IPS-15b (cell line): ENCODE results near the gene FBXW12.
"Not testable (repeated sequence)": the region's sequence is repeated elsewhere in the genome, so short reads cannot be mapped to it uniquely, and the experiment has no call there.

Experiments
- H3K27me3 ChIP-seq: one replicate; pipeline ENCODE4 v1.6.1; 2013; ENCODE audit warnings: low read length; ENCODE audit not compliant: control insufficient read depth, insufficient read depth
- H3K36me3 ChIP-seq: one replicate; pipeline ENCODE4 v1.6.1; 2013; ENCODE audit warnings: low read length; ENCODE audit not compliant: control insufficient read depth, insufficient read depth
- H3K4me1 ChIP-seq: one replicate; pipeline ENCODE4 v1.6.1; 2013; ENCODE audit warnings: mild to moderate bottlenecking, low read length; ENCODE audit not compliant: control insufficient read depth, insufficient read depth
- H3K4me3 ChIP-seq: one replicate; pipeline ENCODE4 v1.5.1; 2013; ENCODE audit warnings: low read depth, low read length
- H3K9ac ChIP-seq: one replicate; pipeline ENCODE4 v1.6.1; 2013; ENCODE audit warnings: low read depth, mild to moderate bottlenecking, low read length
- H3K9me3 ChIP-seq: one replicate; pipeline ENCODE4 v1.6.1; 2013; ENCODE audit warnings: mild to moderate bottlenecking, low read length; ENCODE audit not compliant: control insufficient read depth, insufficient read depth

FBXW12 gene, protein sequence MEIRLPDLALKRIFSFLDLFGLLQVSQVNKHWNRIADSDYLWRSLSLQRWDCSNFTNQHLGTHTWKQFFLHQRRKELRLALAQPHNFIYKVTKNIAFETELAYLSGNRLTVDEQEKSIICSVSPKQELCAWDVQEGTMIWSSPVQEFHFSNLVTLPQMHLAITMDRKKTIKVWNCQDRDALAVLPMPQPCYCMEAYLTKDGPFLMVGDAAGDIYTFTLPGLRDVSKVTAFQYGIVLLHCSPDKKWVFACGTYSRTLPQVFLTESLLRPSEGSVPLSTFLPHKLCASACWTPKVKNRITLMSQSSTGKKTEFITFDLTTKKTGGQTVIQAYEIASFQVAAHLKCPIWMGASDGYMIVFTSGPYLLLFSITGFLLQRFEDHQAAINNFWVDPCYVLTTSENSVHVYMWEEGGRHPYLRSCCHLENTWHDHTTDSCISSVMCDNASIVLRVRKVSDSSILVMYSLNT

DNA sequence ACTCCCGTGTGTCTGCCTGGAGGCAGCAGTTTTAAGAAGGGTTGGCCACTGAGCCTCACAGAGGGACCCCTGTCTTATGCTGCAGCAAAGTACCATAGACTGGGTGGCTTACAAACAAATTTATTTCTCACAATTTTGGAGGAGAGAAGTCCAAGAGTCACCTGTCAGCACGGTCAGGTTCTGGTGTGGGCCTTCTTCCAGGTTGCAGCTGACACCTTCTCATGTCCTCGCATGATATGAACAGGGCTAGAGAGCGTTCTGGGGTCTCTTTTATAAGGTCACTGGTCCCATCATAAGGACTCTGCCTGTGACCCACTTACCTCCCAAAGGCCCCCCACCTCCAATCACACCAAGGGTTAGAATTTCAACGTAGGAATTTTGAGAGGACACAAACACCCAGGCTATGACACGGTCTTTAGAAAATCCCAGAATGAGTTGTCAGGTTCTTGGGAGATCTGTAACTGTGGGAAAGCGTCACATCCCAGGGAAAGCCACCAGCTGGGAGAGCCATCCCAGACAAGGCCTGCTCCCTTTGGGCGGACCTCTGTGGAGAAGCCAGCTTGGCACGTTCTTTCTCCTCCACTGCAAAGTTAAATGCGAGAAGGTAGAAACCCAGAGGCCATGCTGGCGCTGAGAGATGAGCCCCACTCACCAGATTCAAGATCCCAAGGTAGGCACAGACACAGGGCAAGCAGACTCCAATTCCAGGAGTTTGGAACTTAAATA, at the start of gene FBXW12:
Gene FBXW12, plus strand, starts transcription at position 569 of the 726 bp plus-strand sequence. CDS start 549 bp downstream, outside the sequence.
- no peak within 1 kb of the TSS for H3K9ac ChIP-seq
- H3K9me3 ChIP-seq = no peaks in the 10 kb centered on the region
- H3K4me1 ChIP-seq = peaks cover 6% of the 10 kb centered on the region
- no peaks in the 10 kb centered on the region for H3K27me3 ChIP-seq
- H3K4me3 ChIP-seq = no peak within 1 kb of the TSS
- no peaks in the 10 kb centered on the region for H3K36me3 ChIP-seq

DNA sequence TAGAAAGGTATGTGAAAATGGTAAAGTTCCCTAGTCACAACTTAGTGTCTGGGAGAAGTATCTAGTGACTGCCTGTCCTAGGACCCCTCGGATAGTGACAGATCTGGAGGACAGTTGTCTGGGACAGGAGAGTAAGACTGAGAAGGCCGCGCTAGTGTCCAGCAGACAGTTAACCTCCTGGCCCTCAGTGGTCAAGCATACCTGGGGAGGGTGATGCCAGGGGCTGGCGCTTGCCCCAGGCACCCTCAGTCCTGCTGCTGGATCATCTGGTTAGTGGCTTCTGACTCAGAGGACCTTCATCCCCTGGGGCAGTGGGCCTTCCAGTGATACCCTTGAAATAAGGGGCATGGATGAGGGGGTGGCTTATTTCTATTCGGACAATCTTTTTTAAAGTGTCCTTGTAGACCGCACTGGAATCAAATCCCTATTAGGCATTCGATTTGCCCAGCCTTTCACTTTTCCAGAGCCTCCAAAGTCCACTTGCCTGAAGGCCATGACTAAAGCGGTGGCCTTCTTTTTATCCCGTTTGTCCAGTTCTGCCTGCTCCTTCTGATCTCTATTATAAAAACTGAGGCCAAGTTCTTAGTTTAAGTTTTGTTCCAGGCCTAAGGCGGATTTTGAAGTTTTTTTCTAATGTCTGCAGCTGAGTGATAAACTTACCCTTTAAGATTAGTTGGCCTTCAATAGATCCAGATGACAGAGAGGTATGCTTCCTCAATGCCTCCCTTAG, 40.1 kb upstream of the FBXW12 start:
- not testable (repeated sequence) for H3K27me3 ChIP-seq, H3K36me3 ChIP-seq, H3K4me3 ChIP-seq, H3K4me1 ChIP-seq, H3K9me3 ChIP-seq, H3K9ac ChIP-seq

DNA sequence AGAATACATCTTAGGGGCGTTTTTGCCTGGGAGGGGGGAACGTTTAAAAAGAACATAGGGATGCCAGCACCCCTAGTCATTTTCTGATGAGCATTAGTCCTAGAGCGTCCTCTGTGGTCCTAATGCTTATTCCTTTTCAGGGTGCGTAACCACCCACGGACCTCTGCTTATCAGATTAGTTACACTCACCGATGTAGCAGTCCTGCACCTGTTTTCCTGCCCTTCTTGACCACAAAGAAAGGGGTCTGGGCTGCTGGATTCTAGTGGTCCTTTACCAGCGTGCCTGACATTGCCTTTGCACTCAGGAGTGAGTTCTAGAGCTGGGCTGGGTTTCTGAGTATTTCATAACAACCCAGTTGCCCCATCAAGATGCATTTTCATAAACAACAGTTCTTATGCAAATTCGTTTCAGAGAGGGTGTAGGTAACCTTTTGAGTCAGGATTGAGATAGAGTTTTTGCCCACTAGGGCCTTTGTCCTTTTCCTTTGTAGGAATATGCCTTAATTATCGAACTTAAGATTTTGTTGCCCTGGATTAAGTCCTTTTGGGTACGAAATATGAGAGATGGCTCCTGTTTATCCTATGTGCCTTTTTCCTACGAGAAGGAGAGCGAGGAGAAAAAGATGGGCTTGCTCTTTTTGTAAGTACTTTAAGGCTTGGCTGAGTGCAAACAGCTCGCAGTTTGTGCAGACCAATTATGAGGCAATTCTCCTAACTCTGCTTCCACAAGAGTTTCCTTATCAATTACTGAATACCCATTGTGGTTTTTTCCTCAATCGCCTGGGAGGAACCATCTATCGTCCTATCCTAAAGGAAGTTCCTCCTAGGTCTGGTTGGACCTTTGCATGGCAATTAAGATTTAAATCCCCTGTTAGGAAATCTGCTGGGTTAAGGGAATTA, 38.4 kb upstream of the FBXW12 start, which contains the start of gene SPINK8:
Gene SPINK8, minus strand, starts transcription at position 316 of the 900 bp plus-strand sequence. CDS start 5,320 bp downstream, outside the sequence.
- not testable (repeated sequence) for H3K4me1 ChIP-seq, H3K4me3 ChIP-seq, H3K36me3 ChIP-seq, H3K9me3 ChIP-seq, H3K9ac ChIP-seq, H3K27me3 ChIP-seq

DNA sequence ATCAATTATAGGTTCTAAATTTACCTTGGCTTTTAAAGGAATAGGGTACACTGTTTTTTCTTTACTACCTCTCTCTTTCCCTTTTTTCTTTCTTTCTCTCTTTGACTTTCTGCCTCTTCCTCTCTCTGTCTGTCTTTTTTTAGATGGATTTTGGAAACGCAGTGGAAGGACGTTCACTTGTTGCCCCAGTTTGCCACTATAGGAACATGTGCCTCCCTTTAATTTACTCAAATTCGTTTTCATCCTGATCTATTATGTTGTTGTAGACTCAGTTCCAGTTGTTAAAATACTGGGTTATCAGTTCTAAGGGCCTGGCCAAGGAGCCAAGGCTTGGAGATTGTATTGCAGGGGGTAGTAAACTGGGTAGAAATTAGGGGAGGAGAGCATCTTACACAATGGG, 37.4 kb upstream of the FBXW12 start:
- Histone ChIP-seq H3K27me3 (no peaks in the 10 kb centered on the region), H3K4me3 (no peak overlapping the region), H3K9me3 (no peaks in the 10 kb centered on the region), H3K36me3 (no peaks in the 10 kb centered on the region), H3K4me1 (peaks cover 3% of the 10 kb centered on the region), H3K9ac (no peak overlapping the region)

DNA sequence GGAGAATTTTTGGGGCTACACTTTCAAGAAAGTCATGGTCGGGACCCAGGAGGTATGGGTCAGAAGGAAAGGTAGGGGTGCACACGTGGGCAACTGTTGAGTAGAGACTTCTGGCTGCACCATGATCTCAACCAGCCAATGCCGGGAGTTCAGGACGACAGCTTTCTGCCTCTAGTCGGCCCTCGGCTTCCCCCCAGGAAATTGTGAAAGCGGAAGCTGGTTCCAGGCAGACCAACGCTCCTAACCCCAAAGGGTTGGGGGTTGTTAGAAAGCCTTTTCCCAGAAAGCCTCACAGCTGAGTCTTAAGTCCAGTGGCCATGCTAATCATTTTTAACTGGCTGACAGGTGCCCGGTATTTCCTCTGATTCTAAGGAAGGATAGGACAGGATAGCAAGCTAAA, 36.7 kb upstream of the FBXW12 start:
- H3K9me3 ChIP-seq, H3K36me3 ChIP-seq, H3K27me3 ChIP-seq, H3K4me1 ChIP-seq, H3K4me3 ChIP-seq, H3K9ac ChIP-seq: not testable (repeated sequence)

DNA sequence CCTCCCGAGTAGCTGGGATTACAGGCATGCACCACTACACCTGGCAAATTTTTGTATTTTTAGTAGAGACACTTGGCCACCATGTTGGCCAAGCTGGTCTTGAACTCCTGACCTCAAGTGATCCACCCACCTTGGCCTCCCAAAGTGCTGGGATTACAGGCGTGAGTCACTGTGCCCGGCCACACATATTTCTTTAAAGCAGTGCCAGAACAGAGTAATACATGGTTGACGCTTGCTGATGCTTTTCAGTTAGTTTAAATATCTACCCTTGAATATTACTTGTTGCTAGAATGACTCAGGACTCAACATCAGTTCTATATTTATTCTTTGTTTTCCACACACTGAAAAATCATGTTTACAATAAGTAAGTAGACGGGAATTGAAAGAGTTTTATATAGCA, 34.5 kb upstream of the FBXW12 start:
- H3K4me1 ChIP-seq, H3K27me3 ChIP-seq, H3K36me3 ChIP-seq, H3K4me3 ChIP-seq, H3K9ac ChIP-seq, H3K9me3 ChIP-seq: not testable (repeated sequence)

DNA sequence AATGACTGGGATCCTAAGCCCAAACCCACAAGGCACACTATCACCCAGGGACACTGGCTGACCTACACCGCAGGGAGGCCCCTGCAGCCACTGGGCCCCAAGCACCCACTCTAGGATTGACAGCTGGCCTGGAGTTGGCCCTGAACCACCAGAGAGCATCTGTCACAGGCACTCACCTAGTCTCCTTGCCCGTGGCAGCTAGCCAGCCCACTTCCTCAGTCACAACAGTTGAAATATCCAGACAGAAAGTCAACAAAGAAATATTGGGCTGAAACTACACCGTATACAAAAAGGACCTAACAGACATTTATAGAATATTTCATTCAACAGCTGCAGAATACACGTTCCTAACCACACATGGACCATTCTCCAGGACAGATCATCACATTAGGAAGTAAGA, 33.4 kb upstream of the FBXW12 start:
- Histone ChIP-seq H3K4me1 (no peaks in the 10 kb centered on the region), H3K9ac (no peak overlapping the region), H3K4me3 (no peak overlapping the region), H3K36me3 (no peaks in the 10 kb centered on the region), H3K27me3 (no peaks in the 10 kb centered on the region), H3K9me3 (no peaks in the 10 kb centered on the region)

DNA sequence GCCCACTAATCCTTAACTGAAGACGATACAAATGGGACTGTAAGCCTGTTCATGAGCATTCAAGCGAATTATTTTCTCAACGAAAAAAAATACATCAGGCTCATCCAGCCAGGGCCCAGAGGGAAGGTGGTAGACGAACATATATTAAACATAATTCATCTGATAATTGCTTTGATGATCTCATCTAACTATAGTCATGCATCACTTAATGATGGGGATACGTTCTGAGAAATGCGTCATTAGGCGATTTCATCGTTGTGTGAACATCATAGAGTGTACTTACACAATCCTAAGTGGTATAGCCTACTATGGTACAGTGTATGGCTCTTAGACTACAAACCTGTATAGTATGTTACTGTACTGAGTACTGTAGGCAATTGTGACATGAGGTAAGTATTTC, 28.6 kb upstream of the FBXW12 start:
- peaks cover 2% of the 10 kb centered on the region for H3K27me3 ChIP-seq
- no peaks in the 10 kb centered on the region for H3K36me3 ChIP-seq
- no peaks in the 10 kb centered on the region for H3K4me1 ChIP-seq
- no peaks in the 10 kb centered on the region for H3K9me3 ChIP-seq
- H3K9ac ChIP-seq = no peak overlapping the region
- no peak overlapping the region for H3K4me3 ChIP-seq

DNA sequence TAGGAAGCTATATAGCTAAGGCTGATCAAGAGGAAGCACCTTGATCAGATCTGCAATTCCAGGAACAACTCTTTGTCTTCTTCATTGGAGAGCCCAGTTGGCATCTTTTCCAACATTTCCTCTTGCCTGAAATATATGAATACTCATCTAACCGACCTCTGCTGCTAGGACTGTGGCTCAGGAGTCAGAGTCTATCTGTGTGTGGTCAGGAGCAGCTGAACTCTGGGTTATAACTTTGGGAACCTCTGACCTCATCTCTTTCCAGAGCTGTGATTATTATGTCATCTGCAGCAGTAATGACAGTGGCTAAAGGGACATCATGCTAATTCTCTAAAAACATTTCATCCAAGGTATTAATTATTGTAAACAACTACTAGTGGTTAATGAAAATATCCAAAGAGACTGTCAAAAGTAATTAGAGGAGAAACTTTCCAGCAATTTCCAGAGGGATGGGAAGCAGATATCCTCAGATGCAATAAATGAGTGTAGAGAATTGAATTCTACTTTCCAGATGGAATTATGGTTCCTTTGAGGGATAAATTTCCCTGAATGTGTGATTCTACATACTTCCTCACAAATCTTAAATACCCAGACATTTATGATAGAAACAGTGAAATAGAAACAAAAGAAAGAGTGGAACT, 27.0 kb upstream of the FBXW12 start:
- no peaks in the 10 kb centered on the region for H3K4me1 ChIP-seq
- peaks cover 2% of the 10 kb centered on the region for H3K27me3 ChIP-seq
- no peaks in the 10 kb centered on the region for H3K36me3 ChIP-seq
- no peaks in the 10 kb centered on the region for H3K9me3 ChIP-seq
- no peak overlapping the region for H3K9ac ChIP-seq
- no peak overlapping the region for H3K4me3 ChIP-seq

DNA sequence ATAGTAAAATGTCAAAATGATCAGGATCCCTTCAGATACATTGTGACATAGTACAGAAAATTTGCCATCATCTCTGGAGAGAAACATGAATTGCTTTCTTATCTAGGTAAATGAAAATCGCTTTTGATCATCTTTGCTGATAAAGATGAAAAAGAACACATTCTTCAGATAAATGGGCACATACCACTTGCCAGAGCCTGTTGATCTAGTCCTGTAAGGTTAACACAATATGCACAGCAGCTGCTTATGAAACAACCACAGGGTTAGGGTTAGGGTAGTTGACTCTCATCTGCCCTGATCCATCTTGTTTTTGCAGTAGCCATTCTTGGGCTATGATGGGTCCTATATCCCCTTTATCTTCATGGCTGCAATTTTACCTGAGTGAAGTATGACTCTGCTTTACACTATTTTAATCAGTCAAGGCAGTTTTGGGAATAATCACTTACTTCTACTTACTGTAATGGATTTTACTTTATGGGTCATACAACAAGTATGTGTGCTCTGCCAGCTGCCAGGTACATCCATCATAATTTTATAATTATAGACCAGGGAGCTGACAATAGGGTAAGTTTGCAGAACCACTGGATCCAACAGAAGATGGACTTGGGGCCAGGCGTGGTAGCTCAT, 26.0 kb upstream of the FBXW12 start:
- H3K9me3 ChIP-seq = no peaks in the 10 kb centered on the region
- H3K4me3 ChIP-seq = no peak overlapping the region
- no peak overlapping the region for H3K9ac ChIP-seq
- no peaks in the 10 kb centered on the region for H3K36me3 ChIP-seq
- H3K4me1 ChIP-seq = no peaks in the 10 kb centered on the region
- peaks cover 2% of the 10 kb centered on the region for H3K27me3 ChIP-seq
